ENCODE results near the gene PAQR3.

DNA sequence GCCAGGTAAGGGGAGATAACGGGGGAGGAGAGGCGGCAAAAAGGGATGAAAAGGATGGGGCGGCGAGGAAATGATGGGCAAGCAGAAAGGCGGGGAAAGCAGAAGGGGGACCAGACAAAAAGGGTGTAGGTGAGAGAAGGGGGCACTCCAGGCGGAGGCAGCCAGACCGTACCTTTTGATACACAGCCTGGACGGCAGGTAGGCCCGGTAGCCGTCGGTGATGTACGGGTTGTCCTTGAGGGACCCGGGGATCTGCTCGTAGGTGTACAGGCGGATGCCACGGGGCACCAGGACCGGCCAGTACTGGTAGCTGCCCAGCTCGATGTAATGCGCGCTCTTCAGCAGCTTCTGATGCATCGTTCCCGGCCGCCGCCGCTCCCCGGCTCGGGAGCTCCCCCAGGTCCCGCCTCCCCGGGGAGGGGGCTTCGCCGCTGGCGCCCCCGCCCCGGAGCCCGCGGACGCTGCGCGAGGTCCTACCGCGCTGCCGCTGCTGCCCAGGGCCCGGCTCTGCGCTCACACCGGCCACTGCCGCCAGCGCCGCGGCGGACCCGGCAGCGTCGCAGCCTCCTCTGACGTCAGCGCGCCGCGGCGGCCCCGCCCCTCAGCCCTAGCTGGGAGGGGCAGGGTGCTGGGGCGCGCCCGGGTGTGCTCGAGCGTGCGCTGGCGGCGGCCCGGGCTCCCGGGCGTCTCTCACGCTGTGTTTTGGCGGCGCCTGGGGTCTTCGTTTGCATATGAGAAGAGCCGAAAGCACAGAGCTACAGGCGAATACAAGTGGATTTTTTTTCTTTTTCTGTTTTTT is at the start of gene PAQR3:
- TF ChIP-seq, protein P1, sequence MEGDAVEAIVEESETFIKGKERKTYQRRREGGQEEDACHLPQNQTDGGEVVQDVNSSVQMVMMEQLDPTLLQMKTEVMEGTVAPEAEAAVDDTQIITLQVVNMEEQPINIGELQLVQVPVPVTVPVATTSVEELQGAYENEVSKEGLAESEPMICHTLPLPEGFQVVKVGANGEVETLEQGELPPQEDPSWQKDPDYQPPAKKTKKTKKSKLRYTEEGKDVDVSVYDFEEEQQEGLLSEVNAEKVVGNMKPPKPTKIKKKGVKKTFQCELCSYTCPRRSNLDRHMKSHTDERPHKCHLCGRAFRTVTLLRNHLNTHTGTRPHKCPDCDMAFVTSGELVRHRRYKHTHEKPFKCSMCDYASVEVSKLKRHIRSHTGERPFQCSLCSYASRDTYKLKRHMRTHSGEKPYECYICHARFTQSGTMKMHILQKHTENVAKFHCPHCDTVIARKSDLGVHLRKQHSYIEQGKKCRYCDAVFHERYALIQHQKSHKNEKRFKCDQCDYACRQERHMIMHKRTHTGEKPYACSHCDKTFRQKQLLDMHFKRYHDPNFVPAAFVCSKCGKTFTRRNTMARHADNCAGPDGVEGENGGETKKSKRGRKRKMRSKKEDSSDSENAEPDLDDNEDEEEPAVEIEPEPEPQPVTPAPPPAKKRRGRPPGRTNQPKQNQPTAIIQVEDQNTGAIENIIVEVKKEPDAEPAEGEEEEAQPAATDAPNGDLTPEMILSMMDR (IDR thresholded peaks at IDR 0.05): no peak
- TF ChIP-seq POLR2A (IDR thresholded peaks at IDR 0.05): no peak
